Activated B cell treated with CpG ODN at 0.5 μM for 24 hours (primary cell): Measurements from ENCODE around the gene KIF19. TPM values are rescaled to one million over a fixed set of nuclear protein-coding genes. Genes with fewer than 3 reads are reported as not detected.

Source experiments
- ATAC-seq: fragments of 200-7000 bp; cut with Tn5 transposase; one replicate; pipeline ENCODE4 v1.10.0; 2021; ENCODE audit warnings: low read depth, mild to moderate bottlenecking, moderate library complexity
- CTCF ChIA-PET: fragments of 350-600 bp; sonication (Branson Sonifier 250); formaldehyde crosslinking; loops from one replicate; lab custom pipeline; 2021; ENCODE audit warnings: antibody characterized with exemption; lab: Charles Lee
- POLR2A ChIA-PET: fragments of 350-600 bp; sonication (Branson Sonifier 250); formaldehyde crosslinking; loops from one replicate; lab custom pipeline; 2021; ENCODE audit warnings: antibody characterized with exemption; lab: Charles Lee
- DNase-seq: peaks from one replicate; pipeline ENCODE4 v3.0.0; 2022
- H3K27ac Mint-ChIP-seq: one replicate; pipeline ENCODE4 v1.8.0; 2020; ENCODE audit warnings: mixed read lengths
- H3K27me3 Mint-ChIP-seq: one replicate; pipeline ENCODE4 v1.8.0; 2021; ENCODE audit warnings: mixed read lengths
- H3K36me3 Mint-ChIP-seq: one replicate; pipeline ENCODE4 v1.8.0; 2021; ENCODE audit warnings: low read depth, mixed read lengths
- H3K4me1 Mint-ChIP-seq: one replicate; pipeline ENCODE4 v1.8.0; 2021; ENCODE audit warnings: mixed read lengths
- H3K4me3 Mint-ChIP-seq: one replicate; pipeline ENCODE4 v1.8.0; 2020; ENCODE audit warnings: mild to moderate bottlenecking, mixed read lengths
- H3K9me3 Mint-ChIP-seq: one replicate; pipeline ENCODE4 v1.8.0; 2020; ENCODE audit warnings: mixed read lengths
- intact Hi-C: fragments of 100-400 bp; cut with micrococcal nuclease; formaldehyde crosslinking; loops from one replicate; pipeline ENCODE4 v1.15.1; 2024
- total RNA-seq: library from RNA; stranded (reverse); gene quantifications from 2 replicates; pipeline ENCODE4 v1.2.3, GENCODE V29; 2022
- TF ChIP-seq, protein P1 (sequence below): fragments of 200-600 bp; IDR thresholded peaks from one replicate; pipeline ENCODE4 v1.8.0; 2022; ENCODE audit warnings: antibody characterized with exemption, mild to moderate bottlenecking

Gene KIF19
- total RNA-seq, 1 donor from 2014 or later: not detected

DNA sequence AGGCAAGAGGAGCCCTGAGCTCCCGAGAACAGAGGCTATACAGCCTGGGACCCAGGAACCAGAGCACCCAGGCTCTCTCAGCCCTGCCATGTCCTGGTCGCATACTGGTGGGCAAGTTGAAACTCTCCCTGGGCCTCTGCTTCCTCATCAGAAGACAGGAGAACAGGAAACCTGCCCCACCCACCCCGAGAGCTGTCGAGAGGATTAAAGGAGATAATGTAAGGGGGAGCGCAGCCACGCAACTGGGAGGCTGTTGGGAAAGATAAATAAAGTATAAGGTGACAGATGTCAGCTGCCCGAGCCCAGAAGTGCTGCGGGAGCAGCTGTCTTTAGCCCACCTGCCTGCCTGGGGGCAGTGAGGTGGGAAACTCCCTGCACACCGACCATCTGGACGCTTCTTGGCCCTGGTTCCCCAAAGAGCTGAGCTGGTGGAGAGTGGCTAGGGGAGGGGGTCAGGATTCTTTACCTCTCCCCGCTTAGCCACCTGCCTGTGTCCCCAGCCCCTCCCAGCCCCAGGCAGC lies 6.8 kb downstream of the KIF19 start:
- no peaks in the 10 kb centered on the region for H3K9me3 Mint-ChIP-seq

DNA sequence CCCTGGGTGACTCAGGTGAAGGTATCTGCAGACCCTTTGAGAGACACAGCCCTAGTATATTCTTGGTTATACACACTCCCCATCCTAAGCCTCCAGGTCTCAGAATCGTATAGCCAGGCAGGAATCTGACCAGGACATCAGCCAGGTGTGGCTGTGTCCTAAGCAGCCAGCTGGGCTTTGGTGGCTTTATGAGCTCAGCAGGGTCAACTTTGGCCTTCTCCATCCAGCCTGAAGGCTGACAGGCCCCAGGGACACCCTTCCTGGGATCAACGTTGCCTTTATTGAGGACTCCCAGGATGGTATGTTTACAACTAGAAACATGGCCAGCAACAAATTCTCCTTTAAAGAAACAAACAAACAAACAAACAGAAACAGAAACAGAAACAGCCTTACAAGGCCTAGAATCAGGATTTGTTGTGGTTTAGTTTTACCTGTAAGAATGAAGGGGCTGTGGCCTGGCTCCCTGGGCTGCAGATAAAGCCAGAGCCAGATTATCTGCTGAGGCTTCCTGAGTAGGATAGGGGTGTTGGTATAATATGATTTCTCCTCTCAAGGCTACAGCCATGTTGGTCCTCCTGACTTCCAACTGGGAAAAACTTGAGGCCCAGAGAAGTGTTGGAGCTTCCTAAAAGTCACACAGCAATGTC lies 8.5 kb downstream of the KIF19 start:
- TF ChIP-seq, protein P1, sequence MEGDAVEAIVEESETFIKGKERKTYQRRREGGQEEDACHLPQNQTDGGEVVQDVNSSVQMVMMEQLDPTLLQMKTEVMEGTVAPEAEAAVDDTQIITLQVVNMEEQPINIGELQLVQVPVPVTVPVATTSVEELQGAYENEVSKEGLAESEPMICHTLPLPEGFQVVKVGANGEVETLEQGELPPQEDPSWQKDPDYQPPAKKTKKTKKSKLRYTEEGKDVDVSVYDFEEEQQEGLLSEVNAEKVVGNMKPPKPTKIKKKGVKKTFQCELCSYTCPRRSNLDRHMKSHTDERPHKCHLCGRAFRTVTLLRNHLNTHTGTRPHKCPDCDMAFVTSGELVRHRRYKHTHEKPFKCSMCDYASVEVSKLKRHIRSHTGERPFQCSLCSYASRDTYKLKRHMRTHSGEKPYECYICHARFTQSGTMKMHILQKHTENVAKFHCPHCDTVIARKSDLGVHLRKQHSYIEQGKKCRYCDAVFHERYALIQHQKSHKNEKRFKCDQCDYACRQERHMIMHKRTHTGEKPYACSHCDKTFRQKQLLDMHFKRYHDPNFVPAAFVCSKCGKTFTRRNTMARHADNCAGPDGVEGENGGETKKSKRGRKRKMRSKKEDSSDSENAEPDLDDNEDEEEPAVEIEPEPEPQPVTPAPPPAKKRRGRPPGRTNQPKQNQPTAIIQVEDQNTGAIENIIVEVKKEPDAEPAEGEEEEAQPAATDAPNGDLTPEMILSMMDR: no peak
- intact Hi-C loops: no loop called here
- Mint-ChIP-seq H3K27me3 (peaks cover 15% of the 10 kb centered on the region), H3K27ac (no peak overlapping the region), H3K9me3 (no peaks in the 10 kb centered on the region), H3K4me3 (no peak overlapping the region), H3K36me3 (no peaks in the 10 kb centered on the region), H3K4me1 (no peaks in the 10 kb centered on the region)
- DNase-seq (no peak), ATAC-seq (no peak)
- CTCF ChIA-PET: no interaction called here
- POLR2A ChIA-PET: no interaction called here

More for the DNA sequence above, 6.8 kb downstream of the KIF19 start:
- Mint-ChIP-seq H3K27me3 (peaks cover 16% of the 10 kb centered on the region), H3K4me1 (no peaks in the 10 kb centered on the region), H3K27ac (no peak overlapping the region), H3K36me3 (no peaks in the 10 kb centered on the region), H3K4me3 (no peak overlapping the region)
- intact Hi-C loops: no loop called here
- ChIA-PET CTCF (no interaction called here), POLR2A (no interaction called here)
- ATAC-seq (no peak), DNase-seq (no peak)
- TF ChIP-seq, protein P1: no peak

DNA sequence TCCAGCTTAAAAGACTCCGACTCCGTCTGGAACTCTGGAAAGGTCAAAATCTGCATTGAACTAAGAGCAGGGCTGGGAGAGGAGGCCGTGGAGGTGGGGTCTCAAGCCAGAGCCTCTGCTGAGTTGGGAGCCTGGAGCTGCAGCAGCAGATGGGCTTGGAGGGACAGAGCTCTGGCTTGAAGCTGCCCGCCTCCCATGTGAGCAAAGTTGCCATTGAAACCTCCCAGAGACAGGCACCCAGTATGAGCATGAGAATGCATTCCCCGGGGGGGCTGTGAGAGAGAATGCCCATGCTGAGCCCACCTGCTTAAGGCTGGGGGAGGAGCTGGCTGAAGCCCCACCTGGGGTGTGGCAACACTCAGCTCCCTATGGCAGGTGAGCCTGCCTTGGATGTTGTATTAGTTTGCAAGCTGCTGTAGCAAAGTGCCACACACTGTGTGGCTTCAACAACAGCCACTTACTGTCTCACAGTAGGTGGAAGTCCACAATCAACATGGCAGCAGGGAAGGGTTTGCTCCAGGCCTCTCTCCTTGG lies 9.6 kb downstream of the KIF19 start:
- no peak for DNase-seq
- Mint-ChIP-seq H3K9me3 (no peaks in the 10 kb centered on the region), H3K27ac (no peak overlapping the region), H3K36me3 (no peaks in the 10 kb centered on the region), H3K4me3 (no peak overlapping the region), H3K4me1 (no peaks in the 10 kb centered on the region), H3K27me3 (peaks cover 12% of the 10 kb centered on the region)
- no peak for ATAC-seq
- intact Hi-C loops: no loop called here
- CTCF ChIA-PET: no interaction called here
- TF ChIP-seq, protein P1: no peak
- POLR2A ChIA-PET: no interaction called here

DNA sequence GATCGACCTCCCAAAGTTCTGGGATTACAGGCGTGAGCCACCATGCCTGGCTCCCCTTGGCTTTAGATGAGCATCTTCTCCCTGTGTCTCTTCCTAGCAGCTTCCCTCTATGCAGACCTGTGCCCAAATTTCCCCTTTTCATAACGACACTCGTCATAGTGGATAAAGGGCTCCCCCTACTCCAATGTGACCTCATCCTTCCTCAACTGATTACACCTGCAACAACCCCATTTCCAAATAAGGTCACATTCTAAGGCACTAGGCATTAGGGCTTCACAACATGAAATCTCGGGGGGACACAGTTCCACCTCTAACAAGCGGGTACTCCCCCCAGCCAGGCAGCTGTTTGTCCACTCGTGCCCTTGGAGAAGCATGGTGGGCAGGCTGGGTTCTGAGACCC lies 10.3 kb downstream of the KIF19 start:
- CTCF ChIA-PET: no interaction called here
- no peak for DNase-seq
- ATAC-seq: no peak

DNA sequence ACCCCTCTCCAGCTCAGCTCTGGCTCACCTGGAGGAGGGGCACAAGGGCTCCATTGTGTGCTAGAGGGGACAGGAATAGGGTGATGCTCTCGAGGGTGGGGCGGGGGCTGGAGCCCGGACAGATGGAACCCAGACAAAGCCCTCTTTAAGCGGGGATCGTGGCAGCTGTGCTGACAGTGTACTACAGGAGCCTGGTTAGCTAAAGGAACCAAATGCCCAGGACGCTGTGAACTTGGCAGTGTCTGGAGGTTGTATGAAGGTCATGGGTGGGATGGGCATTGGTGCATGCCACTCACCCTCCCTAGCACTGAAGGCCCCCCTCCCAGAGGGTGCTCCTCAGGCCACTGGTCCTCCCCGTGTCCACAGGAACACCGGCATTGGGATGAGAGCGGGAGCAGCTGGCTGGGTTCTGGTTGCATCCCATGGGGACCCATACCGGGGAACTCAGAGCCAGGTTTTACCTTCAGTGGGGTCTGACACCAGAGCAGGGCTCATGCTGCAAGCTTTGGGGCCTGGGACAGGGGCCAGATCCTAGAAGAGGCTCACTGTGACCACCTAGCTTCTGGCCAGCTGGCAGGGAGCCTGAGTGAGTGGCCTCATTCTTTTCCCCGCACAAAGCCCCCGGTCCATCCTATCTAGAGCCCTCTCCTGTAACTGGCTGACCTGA lies 11.9 kb downstream of the KIF19 start:
- no peak overlapping the region for H3K27ac Mint-ChIP-seq
- CTCF ChIA-PET: no interaction called here

More for the DNA sequence above, 10.3 kb downstream of the KIF19 start:
- H3K4me3 Mint-ChIP-seq: no peak overlapping the region
- no peaks in the 10 kb centered on the region for H3K4me1 Mint-ChIP-seq
- POLR2A ChIA-PET: no interaction called here
- no peak overlapping the region for H3K27ac Mint-ChIP-seq
- no peaks in the 10 kb centered on the region for H3K36me3 Mint-ChIP-seq
- intact Hi-C loops: no loop called here
- H3K9me3 Mint-ChIP-seq: no peaks in the 10 kb centered on the region
- TF ChIP-seq, protein P1: no peak
- H3K27me3 Mint-ChIP-seq: peaks cover 6% of the 10 kb centered on the region

More for the DNA sequence above, 11.9 kb downstream of the KIF19 start:
- no peaks in the 10 kb centered on the region for H3K9me3 Mint-ChIP-seq
- TF ChIP-seq, protein P1: no peak
- intact Hi-C loops: no loop called here
- no peaks in the 10 kb centered on the region for H3K36me3 Mint-ChIP-seq
- ATAC-seq (no peak), DNase-seq (no peak)
- no peak overlapping the region for H3K4me3 Mint-ChIP-seq
- no peaks in the 10 kb centered on the region for H3K4me1 Mint-ChIP-seq
- POLR2A ChIA-PET: no interaction called here
- peaks cover 3% of the 10 kb centered on the region for H3K27me3 Mint-ChIP-seq
